Body of pancreas (tissue), 4 donors: ENCODE results near the gene MMP14. TPM values are rescaled to one million over a fixed set of nuclear protein-coding genes. Genes with fewer than 3 reads are reported as not detected.
A peak's percentile ranks its signal among the peaks of the same experiment; 100 is the strongest.

Experiments
- ATAC-seq: fragments of 150-250 bp; one replicate; pipeline ENCODE4 v1.9.1; 2016
- DNase-seq, 4 donors: peaks; one replicate each; pipeline ENCODE4 v3.0.0-alpha.2; 2019
- H3K27ac ChIP-seq, 4 donors: fragments of 200-600 bp; sonication (generic); 1 replicate in 3 of 4; 2 replicates in 1 of 4; pipeline versions ENCODE4 v1.5.1 to v1.6.1; 2016 to 2019; ENCODE audit warnings: mild to moderate bottlenecking in 1 of 4, mixed read lengths in 1 of 4, moderate library complexity in 1 of 4
- H3K27me3 ChIP-seq, 2 donors: fragments of 200-600 bp; sonication (generic); one replicate each; pipeline ENCODE4 v1.6.0; 2016; ENCODE audit warnings: mild to moderate bottlenecking in 1 of 2
- H3K36me3 ChIP-seq, 2 donors: fragments of 200-600 bp; sonication (generic); replicated peaks in 1 of 2; 2 replicates each; pipeline ENCODE4 v1.5.1; 2016; ENCODE audit warnings: low read depth in 2 of 2; ENCODE audit not compliant: insufficient read depth in 1 of 2
- H3K4me1 ChIP-seq: fragments of 200-600 bp; sonication (generic); one replicate; pipeline ENCODE4 v1.6.0; 2016
- H3K4me3 ChIP-seq, 2 donors: fragments of 200-600 bp; sonication (generic); 1 replicate in 1 of 2; 2 replicates in 1 of 2; pipeline ENCODE4 v1.5.1; 2016 to 2019
- H3K9me3 ChIP-seq, 3 donors: fragments of 200-600 bp; sonication (generic); 1 replicate in 2 of 3; 2 replicates in 1 of 3; pipeline ENCODE4 v1.5.1; 2016
- POLR2A ChIP-seq, 3 donors: fragments of 450-650 bp; IDR thresholded peaks; one replicate each; pipeline ENCODE4 v1.6.1; 2016; ENCODE audit warnings: antibody characterized with exemption in 3 of 3, mild to moderate bottlenecking in 2 of 3
- WGBS, 2 donors: methylation state at CpG; one replicate each; pipeline ENCODE4 v1.1.5; 2017; 5-methylcytosine and 5-hydroxymethylcytosine counted together
- intact Hi-C: fragments of 100-400 bp; cut with DNase I; formaldehyde crosslinking; loops from one replicate; pipeline ENCODE4 v1.15.1; 2023
- total RNA-seq, 2 donors: library from RNA; depleted of rRNA; stranded (reverse); fragments of >200 nt; gene quantifications; one replicate each; pipeline ENCODE4 v1.1.0, GENCODE V29; 2016
- TF ChIP-seq, protein P1 (sequence below), 7 experiments: fragments of 450-650 bp in 4 of 7; fragments of 200-600 bp in 3 of 7; sonication (generic) in 3 of 7; IDR thresholded peaks; one replicate each; pipeline ENCODE4 v1.5.1; 2016 to 2019; ENCODE audit warnings: antibody characterized with exemption in 7 of 7

The MMP14 gene
- total RNA-seq, 2 donors from 2014 or later = 55.3 to 65.3 TPM

DNA sequence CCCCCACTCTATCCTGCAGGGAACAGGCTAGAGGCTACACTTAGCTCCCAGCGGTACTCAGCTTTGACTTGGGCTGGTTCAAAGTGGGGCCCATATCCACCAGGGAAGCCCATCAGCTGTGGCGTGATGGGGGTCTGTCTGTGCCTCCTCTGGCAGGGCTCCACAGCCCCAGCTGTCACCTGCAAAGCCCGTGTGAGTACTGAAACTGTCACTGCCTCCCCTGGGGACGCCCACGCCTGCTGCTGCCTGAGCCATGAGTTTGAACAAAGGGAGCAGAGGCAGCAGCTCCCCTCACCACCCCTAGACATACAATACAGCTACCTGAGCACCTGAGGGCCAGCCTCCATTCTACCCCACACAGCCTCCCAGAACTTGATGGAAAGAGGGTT is 51.6 kb downstream of the MMP14 start:
- TF ChIP-seq, protein P1, sequence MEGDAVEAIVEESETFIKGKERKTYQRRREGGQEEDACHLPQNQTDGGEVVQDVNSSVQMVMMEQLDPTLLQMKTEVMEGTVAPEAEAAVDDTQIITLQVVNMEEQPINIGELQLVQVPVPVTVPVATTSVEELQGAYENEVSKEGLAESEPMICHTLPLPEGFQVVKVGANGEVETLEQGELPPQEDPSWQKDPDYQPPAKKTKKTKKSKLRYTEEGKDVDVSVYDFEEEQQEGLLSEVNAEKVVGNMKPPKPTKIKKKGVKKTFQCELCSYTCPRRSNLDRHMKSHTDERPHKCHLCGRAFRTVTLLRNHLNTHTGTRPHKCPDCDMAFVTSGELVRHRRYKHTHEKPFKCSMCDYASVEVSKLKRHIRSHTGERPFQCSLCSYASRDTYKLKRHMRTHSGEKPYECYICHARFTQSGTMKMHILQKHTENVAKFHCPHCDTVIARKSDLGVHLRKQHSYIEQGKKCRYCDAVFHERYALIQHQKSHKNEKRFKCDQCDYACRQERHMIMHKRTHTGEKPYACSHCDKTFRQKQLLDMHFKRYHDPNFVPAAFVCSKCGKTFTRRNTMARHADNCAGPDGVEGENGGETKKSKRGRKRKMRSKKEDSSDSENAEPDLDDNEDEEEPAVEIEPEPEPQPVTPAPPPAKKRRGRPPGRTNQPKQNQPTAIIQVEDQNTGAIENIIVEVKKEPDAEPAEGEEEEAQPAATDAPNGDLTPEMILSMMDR (IDR thresholded peaks at IDR 0.05) = no peak
- TF ChIP-seq POLR2A (IDR thresholded peaks at IDR 0.05) = no peak
- ATAC-seq (no peak), DNase-seq (no peak)
- Histone ChIP-seq H3K36me3 (no peaks in the 10 kb centered on the region), H3K4me3 (no peak overlapping the region), H3K9me3 (no peaks in the 10 kb centered on the region), H3K27me3 (no peaks in the 10 kb centered on the region), H3K4me1 (peaks cover 28% of the 10 kb centered on the region), H3K27ac (peak overlapping the region in 3 of 4 donors; percentile 57 to 84 (median 74))
- intact Hi-C loops = no loop called here
- 72 to 100% methylated on average over 1 to 5 of the region's 5 CpGs for WGBS, 2 donors

DNA sequence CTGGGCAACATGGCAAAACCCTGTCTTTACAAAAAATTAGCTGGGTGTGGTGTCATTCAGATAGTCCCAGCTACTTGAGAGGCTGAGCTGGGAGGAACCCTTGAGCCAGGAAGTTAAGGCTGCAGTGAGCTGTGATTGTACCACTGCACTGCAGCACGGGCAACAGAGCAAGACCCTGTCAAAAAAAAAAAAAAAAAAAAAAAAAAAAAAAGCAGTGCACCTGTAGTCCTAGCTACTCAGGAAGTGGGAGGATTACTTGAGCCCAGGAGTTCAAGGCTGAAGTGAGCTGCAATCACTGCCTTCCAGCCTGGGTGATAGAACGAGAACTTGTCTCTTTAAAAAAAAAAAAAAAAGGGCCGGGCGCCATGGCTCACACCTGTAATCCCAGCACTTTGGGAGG is 52.3 kb downstream of the MMP14 start:
- Histone ChIP-seq H3K4me3 (no peak overlapping the region), H3K27me3 (no peaks in the 10 kb centered on the region), H3K27ac (no peak overlapping the region), H3K36me3 (no peaks in the 10 kb centered on the region), H3K9me3 (no peaks in the 10 kb centered on the region), H3K4me1 (peaks cover 22% of the 10 kb centered on the region)
- ATAC-seq = no peak
- 60 to 76% methylated on average over 3 to 4 of the region's 4 CpGs for WGBS, 2 donors
- TF ChIP-seq, protein P1 (IDR thresholded peaks at IDR 0.05) = no peak
- TF ChIP-seq POLR2A (IDR thresholded peaks at IDR 0.05) = no peak
- intact Hi-C loops = no loop called here
- DNase-seq = no peak

GRCh38 chr14:22890416-22890815 is 54.0 kb downstream of the MMP14 start:
- TF ChIP-seq, protein P1 (IDR thresholded peaks at IDR 0.05) = no peak
- no peak for TF ChIP-seq POLR2A (IDR thresholded peaks at IDR 0.05)
- 58 to 68% methylated on average over 1 of the region's 1 CpG for WGBS, 2 donors
- ATAC-seq = no peak
- Histone ChIP-seq H3K27me3 (no peaks in the 10 kb centered on the region), H3K36me3 (no peaks in the 10 kb centered on the region), H3K9me3 (no peaks in the 10 kb centered on the region), H3K4me3 (no peak overlapping the region), H3K4me1 (peaks cover 21% of the 10 kb centered on the region), H3K27ac (no peak overlapping the region)
- intact Hi-C loops = no loop called here
- no peak for DNase-seq

DNA sequence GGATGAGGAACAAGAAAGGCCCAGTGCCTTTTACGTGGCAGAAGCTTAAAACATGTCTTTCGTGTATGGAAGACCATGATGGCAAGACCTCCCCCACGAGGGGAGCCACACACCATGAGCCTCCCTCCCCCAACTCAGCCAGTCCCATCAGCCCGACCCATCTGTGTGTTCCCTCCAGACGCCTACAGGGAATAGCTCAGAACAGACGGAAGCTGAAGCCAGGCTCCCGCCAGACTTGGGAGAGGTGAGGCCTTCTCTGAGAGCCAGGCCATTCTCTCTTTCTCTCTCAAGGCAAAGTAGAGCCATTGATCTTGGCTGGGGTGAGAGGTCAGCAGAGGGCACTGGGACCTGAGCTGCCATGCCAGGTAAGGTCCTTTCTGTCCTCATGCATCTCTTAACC is 56.1 kb downstream of the MMP14 start:
- no peak overlapping the region for H3K4me3 ChIP-seq
- TF ChIP-seq POLR2A (IDR thresholded peaks at IDR 0.05) = no peak
- TF ChIP-seq, protein P1 (IDR thresholded peaks at IDR 0.05) = no peak
- H3K36me3 ChIP-seq = no peaks in the 10 kb centered on the region
- H3K27me3 ChIP-seq = no peaks in the 10 kb centered on the region
- H3K27ac ChIP-seq = no peak overlapping the region
- H3K4me1 ChIP-seq = peaks cover 8% of the 10 kb centered on the region
- H3K9me3 ChIP-seq = no peaks in the 10 kb centered on the region
- DNase-seq = no peak
- WGBS, 2 donors = 87 to 88% methylated on average over 7 of the region's 7 CpGs
- intact Hi-C loops = no loop called here
- ATAC-seq = no peak

- whole genome bisulfite sequencing, 2 donors = 87 to 95% methylated on average over 4 of the region's 4 CpGs
- H3K9me3 ChIP-seq = no peaks in the 10 kb centered on the region
- DNase-seq (no peak), ATAC-seq (no peak)
- H3K27ac ChIP-seq = no peak overlapping the region
- H3K36me3 ChIP-seq = no peaks in the 10 kb centered on the region
- H3K27me3 ChIP-seq = no peaks in the 10 kb centered on the region
- no peak overlapping the region for H3K4me3 ChIP-seq
- H3K4me1 ChIP-seq = no peaks in the 10 kb centered on the region
- intact Hi-C loops = no loop called here
- TF ChIP-seq POLR2A (IDR thresholded peaks at IDR 0.05) = no peak
- TF ChIP-seq, protein P1 (IDR thresholded peaks at IDR 0.05) = no peak
Observed at GRCh38 chr14:22893706-22894105, 57.3 kb downstream of the MMP14 start.
